ENCODE data around the gene TMPRSS6.

Gene TMPRSS6

GRCh38 chr22:37119872-37120271 is 10.4 kb upstream of the TMPRSS6 start:
- TF ChIP-seq CTCF (IDR thresholded peaks at IDR 0.05; ENCODE audit: low read depth, low read length), result no peak
- no peak for DNase-seq (ENCODE audit: low read depth, low spot score)
- in situ Hi-C loops (cut with HindIII; ENCODE audit: low sequenced_read_pairs), result no loop called here
- no peak overlapping the region for H3K4me3 ChIP-seq (ENCODE audit: low read depth, low read length)

- DNase-seq (ENCODE audit: low read depth, low spot score), result no peak
- no peak for TF ChIP-seq CTCF (IDR thresholded peaks at IDR 0.05; ENCODE audit: low read depth, low read length)
- in situ Hi-C loops (cut with HindIII; ENCODE audit: low sequenced_read_pairs), result no loop called here
- H3K4me3 ChIP-seq (ENCODE audit: low read depth, low read length), result no peak overlapping the region
Observed at GRCh38 chr22:37118083-37118482, 8.6 kb upstream of the TMPRSS6 start.

- no peak for DNase-seq (ENCODE audit: low read depth, low spot score)
- in situ Hi-C loops (cut with HindIII; ENCODE audit: low sequenced_read_pairs), result no loop called here
- no peak for TF ChIP-seq CTCF (IDR thresholded peaks at IDR 0.05; ENCODE audit: low read depth, low read length)
- no peak overlapping the region for H3K4me3 ChIP-seq (ENCODE audit: low read depth, low read length)
Observed at GRCh38 chr22:37117092-37117491, 7.6 kb upstream of the TMPRSS6 start.

- TF ChIP-seq CTCF (IDR thresholded peaks at IDR 0.05; ENCODE audit: low read depth, low read length), result no peak
- no peak for DNase-seq (ENCODE audit: low read depth, low spot score)
- in situ Hi-C loops (cut with HindIII; ENCODE audit: low sequenced_read_pairs), result no loop called here
- H3K4me3 ChIP-seq (ENCODE audit: low read depth, low read length), result no peak overlapping the region
Observed at GRCh38 chr22:37115032-37115431, 5.5 kb upstream of the TMPRSS6 start.

GRCh38 chr22:37113757-37114156 is 4.2 kb upstream of the TMPRSS6 start:
- no peak overlapping the region for H3K4me3 ChIP-seq (ENCODE audit: low read depth, low read length)
- in situ Hi-C loops (cut with HindIII; ENCODE audit: low sequenced_read_pairs), result no loop called here
- no peak for TF ChIP-seq CTCF (IDR thresholded peaks at IDR 0.05; ENCODE audit: low read depth, low read length)
- no peak for DNase-seq (ENCODE audit: low read depth, low spot score)

- in situ Hi-C loops (cut with HindIII; ENCODE audit: low sequenced_read_pairs), result no loop called here
- no peak for DNase-seq (ENCODE audit: low read depth, low spot score)
- TF ChIP-seq CTCF (IDR thresholded peaks at IDR 0.05; ENCODE audit: low read depth, low read length), result no peak
- H3K4me3 ChIP-seq (ENCODE audit: low read depth, low read length), result no peak overlapping the region
Observed at GRCh38 chr22:37112084-37112728, 2.7 kb upstream of the TMPRSS6 start.
